ENCODE data around the gene PTX4.

The PTX4 gene

GRCh38 chr16:1456951-1457350 lies 31.8 kb downstream of the PTX4 start:
- H3K9me3 ChIP-seq (ENCODE audit: control insufficient read depth, insufficient read depth, low read length) = no peaks in the 10 kb centered on the region
- H3K36me3 ChIP-seq (ENCODE audit: insufficient read depth, low read length) = no peaks in the 10 kb centered on the region; the same call in 1 of the 2 replicates
- no peak overlapping the region for H3K9ac ChIP-seq (ENCODE audit: low read depth, low read length)
- H3K4me1 ChIP-seq (ENCODE audit: insufficient read depth, low read length) = no peaks in the 10 kb centered on the region

- H3K9me3 ChIP-seq (ENCODE audit: control insufficient read depth, insufficient read depth, low read length) = no peaks in the 10 kb centered on the region
- H3K9ac ChIP-seq (ENCODE audit: low read depth, low read length) = no peak overlapping the region
- no peaks in the 10 kb centered on the region; the same call in 1 of the 2 replicates for H3K36me3 ChIP-seq (ENCODE audit: insufficient read depth, low read length)
- no peaks in the 10 kb centered on the region for H3K4me1 ChIP-seq (ENCODE audit: insufficient read depth, low read length)
These were observed 33.3 kb downstream of the PTX4 start for GRCh38 chr16:1455190-1456171.

GRCh38 chr16:1454561-1454960 lies 34.2 kb downstream of the PTX4 start:
- no peaks in the 10 kb centered on the region; the same call in 1 of the 2 replicates for H3K36me3 ChIP-seq (ENCODE audit: insufficient read depth, low read length)

GRCh38 chr16:1453316-1453715 lies 35.4 kb downstream of the PTX4 start:
- Histone ChIP-seq H3K4me1 (ENCODE audit: insufficient read depth, low read length) (no peaks in the 10 kb centered on the region), H3K9me3 (ENCODE audit: control insufficient read depth, insufficient read depth, low read length) (no peaks in the 10 kb centered on the region), H3K36me3 (ENCODE audit: insufficient read depth, low read length) (no peaks in the 10 kb centered on the region; the same call in 1 of the 2 replicates), H3K9ac (ENCODE audit: low read depth, low read length) (no peak overlapping the region)

More at GRCh38 chr16:1454561-1454960, 34.2 kb downstream of the PTX4 start:
- Histone ChIP-seq H3K9me3 (ENCODE audit: control insufficient read depth, insufficient read depth, low read length) (no peaks in the 10 kb centered on the region), H3K9ac (ENCODE audit: low read depth, low read length) (no peak overlapping the region), H3K4me1 (ENCODE audit: insufficient read depth, low read length) (no peaks in the 10 kb centered on the region)

GRCh38 chr16:1452530-1452929 lies 36.2 kb downstream of the PTX4 start:
- Histone ChIP-seq H3K9me3 (ENCODE audit: control insufficient read depth, insufficient read depth, low read length) (no peaks in the 10 kb centered on the region), H3K4me1 (ENCODE audit: insufficient read depth, low read length) (no peaks in the 10 kb centered on the region), H3K9ac (ENCODE audit: low read depth, low read length) (no peak overlapping the region), H3K36me3 (ENCODE audit: insufficient read depth, low read length) (no peaks in the 10 kb centered on the region; the same call in 1 of the 2 replicates)

GRCh38 chr16:1451702-1452392 lies 36.9 kb downstream of the PTX4 start:
- Histone ChIP-seq H3K9ac (ENCODE audit: low read depth, low read length) (no peak overlapping the region), H3K4me1 (ENCODE audit: insufficient read depth, low read length) (no peaks in the 10 kb centered on the region), H3K36me3 (ENCODE audit: insufficient read depth, low read length) (no peaks in the 10 kb centered on the region; the same call in 1 of the 2 replicates), H3K9me3 (ENCODE audit: control insufficient read depth, insufficient read depth, low read length) (no peaks in the 10 kb centered on the region)

- H3K4me1 ChIP-seq (ENCODE audit: insufficient read depth, low read length) = no peaks in the 10 kb centered on the region
- no peak overlapping the region for H3K9ac ChIP-seq (ENCODE audit: low read depth, low read length)
- H3K9me3 ChIP-seq (ENCODE audit: control insufficient read depth, insufficient read depth, low read length) = no peaks in the 10 kb centered on the region
- H3K36me3 ChIP-seq (ENCODE audit: insufficient read depth, low read length) = no peaks in the 10 kb centered on the region; the same call in 1 of the 2 replicates
These were observed 37.9 kb downstream of the PTX4 start for GRCh38 chr16:1450841-1451240.

GRCh38 chr16:1450218-1450617 lies 38.5 kb downstream of the PTX4 start:
- Histone ChIP-seq H3K36me3 (ENCODE audit: insufficient read depth, low read length) (no peaks in the 10 kb centered on the region), H3K4me1 (ENCODE audit: insufficient read depth, low read length) (no peaks in the 10 kb centered on the region), H3K9me3 (ENCODE audit: control insufficient read depth, insufficient read depth, low read length) (no peaks in the 10 kb centered on the region), H3K9ac (ENCODE audit: low read depth, low read length) (no peak overlapping the region)

GRCh38 chr16:1449201-1449788 lies 39.4 kb downstream of the PTX4 start:
- no peaks in the 10 kb centered on the region for H3K9me3 ChIP-seq (ENCODE audit: control insufficient read depth, insufficient read depth, low read length)

GRCh38 chr16:1448536-1449116 lies 40.1 kb downstream of the PTX4 start:
- Histone ChIP-seq H3K9ac (ENCODE audit: low read depth, low read length) (no peak overlapping the region), H3K9me3 (ENCODE audit: control insufficient read depth, insufficient read depth, low read length) (no peaks in the 10 kb centered on the region), H3K4me1 (ENCODE audit: insufficient read depth, low read length) (no peaks in the 10 kb centered on the region), H3K36me3 (ENCODE audit: insufficient read depth, low read length) (no peaks in the 10 kb centered on the region)

More at GRCh38 chr16:1449201-1449788, 39.4 kb downstream of the PTX4 start:
- no peaks in the 10 kb centered on the region for H3K36me3 ChIP-seq (ENCODE audit: insufficient read depth, low read length)
- H3K9ac ChIP-seq (ENCODE audit: low read depth, low read length) = no peak overlapping the region
- no peaks in the 10 kb centered on the region for H3K4me1 ChIP-seq (ENCODE audit: insufficient read depth, low read length)

GRCh38 chr16:1447965-1448364 lies 40.8 kb downstream of the PTX4 start:
- Histone ChIP-seq H3K36me3 (ENCODE audit: insufficient read depth, low read length) (no peaks in the 10 kb centered on the region), H3K9ac (ENCODE audit: low read depth, low read length) (no peak overlapping the region), H3K4me1 (ENCODE audit: insufficient read depth, low read length) (no peaks in the 10 kb centered on the region), H3K9me3 (ENCODE audit: control insufficient read depth, insufficient read depth, low read length) (no peaks in the 10 kb centered on the region)

GRCh38 chr16:1446296-1447080 lies 42.3 kb downstream of the PTX4 start:
- Histone ChIP-seq H3K4me1 (ENCODE audit: insufficient read depth, low read length) (no peaks in the 10 kb centered on the region), H3K9me3 (ENCODE audit: control insufficient read depth, insufficient read depth, low read length) (no peaks in the 10 kb centered on the region), H3K9ac (ENCODE audit: low read depth, low read length) (no peak overlapping the region), H3K36me3 (ENCODE audit: insufficient read depth, low read length) (no peaks in the 10 kb centered on the region)

GRCh38 chr16:1445518-1446203 lies 43.1 kb downstream of the PTX4 start:
- no peaks in the 10 kb centered on the region for H3K9me3 ChIP-seq (ENCODE audit: control insufficient read depth, insufficient read depth, low read length)
- H3K4me1 ChIP-seq (ENCODE audit: insufficient read depth, low read length) = no peaks in the 10 kb centered on the region
- no peak overlapping the region for H3K9ac ChIP-seq (ENCODE audit: low read depth, low read length)
- H3K36me3 ChIP-seq (ENCODE audit: insufficient read depth, low read length) = no peaks in the 10 kb centered on the region
